ENCODE measurements around the gene CCDC88B. TPM values are rescaled to one million over a fixed set of nuclear protein-coding genes. Genes with fewer than 3 reads are reported as not detected.

CCDC88B gene
- total and polyA plus RNA-seq, 9 of the 15 experiments (the other 6 are each of a cell fraction or from before 2014, with no cell fraction given) = 0.13 to 18.1 (median 7.9) TPM

GRCh38 chr11:64358907-64359711, 19.1 kb downstream of the CCDC88B start, which contains the start of gene RPS6KA4 (continued):
- TF ChIP-seq RCOR1 (IDR thresholded peaks at IDR 0.05; ENCODE audit: borderline replicate concordance in 1 of 2, low read depth in 2 of 2, low read length in 2 of 2) (peak in 1 of 2 experiments; percentile 12; a peak in 1 of 4 replicates), SUPT5H (IDR thresholded peaks at IDR 0.05) (peak; percentile 50; the same call in 1 of the 2 replicates), ZKSCAN1 (IDR thresholded peaks at IDR 0.05; ENCODE audit: low read depth, low read length) (0 out of 2 replicates have a peak, but pooled peaks have one; percentile 17), XRCC4 (IDR thresholded peaks at IDR 0.05; ENCODE audit: extremely low read depth, insufficient read depth, insufficient read length) (no peak), ZNF232 (CRISPR knock-in tag; IDR thresholded peaks at IDR 0.05) (0 out of 2 replicates have a peak, but pooled peaks have one; percentile 37), MGA (IDR thresholded peaks at IDR 0.05) (peak; percentile 70; the same call in 1 of the 2 replicates), ZNF511 (CRISPR knock-in tag; IDR thresholded peaks at IDR 0.05) (peak; percentile 36; the same call in 1 of the 2 replicates), GATAD2B (IDR thresholded peaks at IDR 0.05; ENCODE audit: borderline replicate concordance) (peak; percentile 98), ZNF592 (IDR thresholded peaks at IDR 0.05) (peak; percentile 64; the same call in 1 of the 2 replicates)
